PC-3 (cell line): ENCODE results near the gene WDR7.

Source experiments
- EZH2 ChIP-seq: fragments of 300-600 bp; sonication (generic); IDR thresholded peaks from one replicate; pipeline ENCODE4 v1.6.1; 2017; ENCODE audit warnings: antibody characterized with exemption, mild to moderate bottlenecking, low read length; ENCODE audit not compliant: unreplicated experiment
- TF ChIP-seq, protein P1 (sequence below): fragments of 300-600 bp; sonication (generic); conservative IDR thresholded peaks from 2 replicates; pipeline ENCODE4 v1.5.1; 2017; ENCODE audit warnings: antibody characterized with exemption, low read depth, mild to moderate bottlenecking, low read length

DNA sequence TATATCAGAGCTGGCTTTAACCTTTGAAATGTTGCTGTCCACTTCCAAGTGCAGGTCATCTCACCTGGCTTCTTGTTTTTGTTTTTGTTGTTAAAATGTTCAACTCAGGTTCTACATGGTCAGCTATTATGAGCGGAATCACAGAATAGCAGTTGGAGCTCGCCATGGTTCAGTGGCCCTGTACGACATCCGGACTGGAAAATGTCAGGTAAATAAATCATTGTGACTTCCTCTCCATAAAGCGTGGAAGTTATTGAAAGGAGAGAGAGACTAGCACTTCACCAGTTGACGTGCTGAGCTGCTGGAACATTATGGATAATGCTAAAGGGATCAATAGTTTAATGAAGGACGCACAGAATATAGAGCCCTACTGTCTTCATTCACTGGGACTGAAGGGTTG is 311.2 kb downstream of the WDR7 start:
- no peak for TF ChIP-seq EZH2
- TF ChIP-seq, protein P1, sequence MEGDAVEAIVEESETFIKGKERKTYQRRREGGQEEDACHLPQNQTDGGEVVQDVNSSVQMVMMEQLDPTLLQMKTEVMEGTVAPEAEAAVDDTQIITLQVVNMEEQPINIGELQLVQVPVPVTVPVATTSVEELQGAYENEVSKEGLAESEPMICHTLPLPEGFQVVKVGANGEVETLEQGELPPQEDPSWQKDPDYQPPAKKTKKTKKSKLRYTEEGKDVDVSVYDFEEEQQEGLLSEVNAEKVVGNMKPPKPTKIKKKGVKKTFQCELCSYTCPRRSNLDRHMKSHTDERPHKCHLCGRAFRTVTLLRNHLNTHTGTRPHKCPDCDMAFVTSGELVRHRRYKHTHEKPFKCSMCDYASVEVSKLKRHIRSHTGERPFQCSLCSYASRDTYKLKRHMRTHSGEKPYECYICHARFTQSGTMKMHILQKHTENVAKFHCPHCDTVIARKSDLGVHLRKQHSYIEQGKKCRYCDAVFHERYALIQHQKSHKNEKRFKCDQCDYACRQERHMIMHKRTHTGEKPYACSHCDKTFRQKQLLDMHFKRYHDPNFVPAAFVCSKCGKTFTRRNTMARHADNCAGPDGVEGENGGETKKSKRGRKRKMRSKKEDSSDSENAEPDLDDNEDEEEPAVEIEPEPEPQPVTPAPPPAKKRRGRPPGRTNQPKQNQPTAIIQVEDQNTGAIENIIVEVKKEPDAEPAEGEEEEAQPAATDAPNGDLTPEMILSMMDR = no peak
